Brain microvascular endothelial cell (primary cell): Measurements from ENCODE around the gene BATF.

Experiments used
- DNase-seq: peaks from one replicate; pipeline ENCODE4 v3.0.0-alpha.2; 2020
- H3K27ac ChIP-seq: fragments of 250-450 bp; sonication (Bioruptor Pico); 2 replicates; pipeline ENCODE4 v1.5.1; 2020; ENCODE audit warnings: mild to moderate bottlenecking, moderate library complexity
- H3K27me3 ChIP-seq: fragments of 250-450 bp; sonication (Bioruptor Pico); replicated peaks from 2 replicates; pipeline ENCODE4 v1.5.1; 2020; ENCODE audit warnings: mild to moderate bottlenecking
- H3K36me3 ChIP-seq: fragments of 250-450 bp; sonication (Bioruptor Pico); replicated peaks from 2 replicates; pipeline ENCODE4 v1.5.1; 2020; ENCODE audit warnings: mild to moderate bottlenecking
- H3K4me3 ChIP-seq: 2 replicates; pipeline ENCODE4 v1.5.1; 2011; ENCODE audit warnings: low read depth, mild to moderate bottlenecking, control low read depth, low read length, moderate library complexity
- CTCF ChIP-seq: IDR thresholded peaks from 2 replicates; pipeline ENCODE4 v1.5.1; 2011; ENCODE audit warnings: low read depth, mild to moderate bottlenecking, moderate library complexity, low read length, control low read depth, inconsistent platforms; ENCODE audit errors: missing control alignments
- in situ Hi-C: cut with HindIII; loops from 2 replicates; pipeline ENCODE4 v1.10.0; 2017; ENCODE audit warnings: low sequenced_read_pairs, low pct_ligation_motif_present

BATF gene

GRCh38 chr14:75566752-75567151 is 44.5 kb downstream of the BATF start:
- in situ Hi-C loops = no loop called here
- Histone ChIP-seq H3K27me3 (no peaks in the 10 kb centered on the region), H3K4me3 (no peak overlapping the region), H3K36me3 (no peaks in the 10 kb centered on the region), H3K27ac (no peak overlapping the region)
- no peak for TF ChIP-seq CTCF
- DNase-seq = no peak

GRCh38 chr14:75568140-75568539 is 45.9 kb downstream of the BATF start:
- in situ Hi-C loops = no loop called here
- no peak for TF ChIP-seq CTCF

GRCh38 chr14:75568791-75569190 is 46.5 kb downstream of the BATF start:
- no peak for DNase-seq
- H3K27ac ChIP-seq = no peak overlapping the region
- H3K27me3 ChIP-seq = no peaks in the 10 kb centered on the region
- H3K4me3 ChIP-seq = no peak overlapping the region
- no peak for TF ChIP-seq CTCF
- no peaks in the 10 kb centered on the region for H3K36me3 ChIP-seq
- in situ Hi-C loops = no loop called here

More at GRCh38 chr14:75568140-75568539, 45.9 kb downstream of the BATF start:
- Histone ChIP-seq H3K4me3 (no peak overlapping the region), H3K36me3 (no peaks in the 10 kb centered on the region), H3K27ac (no peak overlapping the region), H3K27me3 (no peaks in the 10 kb centered on the region)
- no peak for DNase-seq

GRCh38 chr14:75570797-75571196 is 48.5 kb downstream of the BATF start:
- H3K4me3 ChIP-seq = no peak overlapping the region

GRCh38 chr14:75572104-75572503 is 49.8 kb downstream of the BATF start:
- in situ Hi-C loops = no loop called here
- Histone ChIP-seq H3K27ac (no peak overlapping the region), H3K27me3 (no peaks in the 10 kb centered on the region), H3K4me3 (no peak overlapping the region), H3K36me3 (no peaks in the 10 kb centered on the region)
- TF ChIP-seq CTCF = no peak
- DNase-seq = no peak

More at GRCh38 chr14:75570797-75571196, 48.5 kb downstream of the BATF start:
- DNase-seq = no peak
- in situ Hi-C loops = no loop called here
- Histone ChIP-seq H3K27me3 (no peaks in the 10 kb centered on the region), H3K27ac (no peak overlapping the region), H3K36me3 (no peaks in the 10 kb centered on the region)
- no peak for TF ChIP-seq CTCF

- no peak for DNase-seq
- Histone ChIP-seq H3K4me3 (no peak overlapping the region), H3K27ac (no peak overlapping the region), H3K36me3 (no peaks in the 10 kb centered on the region), H3K27me3 (no peaks in the 10 kb centered on the region)
- TF ChIP-seq CTCF = no peak
- in situ Hi-C loops = no loop called here
Observed at GRCh38 chr14:75577090-75577489, 54.8 kb downstream of the BATF start.
